ENCODE measurements around the gene CD74. TPM values are rescaled to one million over a fixed set of nuclear protein-coding genes. Genes with fewer than 3 reads are reported as not detected.

Gene CD74
- total RNA-seq (1,000 to 10,000 TPM; 3,224 to 5,563 (median 4,811) TPM), polyA plus RNA-seq (1,000 to 10,000 TPM; 3,319 to 4,860 (median 4,644) TPM)
- long read RNA-seq, donor 1, transcript CD74-202 (8 exons, 1,449 nt), result major isoform, 719 of 1,056 reads
- long read RNA-seq, donor 1, transcript CD74-207 (3 exons, 556 nt), result minor isoform, 7 of 1,056 reads
- long read RNA-seq, donor 1, transcript CD74-204 (6 exons, 816 nt), result minor isoform, 13 of 1,056 reads
- long read RNA-seq, donor 1, transcript CD74-201 (9 exons, 981 nt), result minor isoform, 63 of 1,056 reads
- long read RNA-seq, donor 1, partial matches to known transcripts, result 163 of 1,056 reads
- long read RNA-seq, donor 1, other reads (novel, unspliced or antisense), result 84 of 1,056 reads
- long read RNA-seq, donor 2, transcript CD74-207 (3 exons, 556 nt), result minor isoform, 8 of 1,748 reads
- long read RNA-seq, donor 2, transcript CD74-204 (6 exons, 816 nt), result minor isoform, 14 of 1,748 reads
- long read RNA-seq, donor 2, transcript CD74-201 (9 exons, 981 nt), result minor isoform, 134 of 1,748 reads
- long read RNA-seq, donor 2, transcript CD74-202 (8 exons, 1,449 nt), result major isoform, 1,139 of 1,748 reads
- long read RNA-seq, donor 2, partial matches to known transcripts, result 314 of 1,748 reads
- long read RNA-seq, donor 2, other reads (novel, unspliced or antisense), result 132 of 1,748 reads

GRCh38 chr5:150412319-150413175, at the start of gene CD74:
TSS of gene CD74 (minus strand) at chr5:150412910. CDS start at chr5:150412749, 161 bp downstream.
- Histone ChIP-seq H3K9me3 (no peaks in the 10 kb centered on the region), H3K27me3 (replicated peaks in 1 of 7) (no peaks in the 10 kb centered on the region), H3K27ac (peak within 1 kb of the TSS; percentile 93 to 99 (median 98)), H3K4me1 (peaks cover 18 to 97% (median 72%) of the 10 kb centered on the region in 6 donors), H3K4me3 (peak within 1 kb of the TSS; percentile 60 to 87 (median 78)), H3K36me3 (peaks cover 0 to 28% (median 15%) of the 10 kb centered on the region in 6 donors)
- peak; percentile 97 for DNase-seq
- WGBS, 5 donors, result 0 to 2% (median 0%) methylated on average over 12 to 20 of the region's 20 CpGs
- intact Hi-C loops (cut with DNase I; ENCODE audit: low total_unique reads), result no loop called here
- TF ChIP-seq POLR2A (IDR thresholded peaks at IDR 0.05) (peak; percentile 93 to 99 (median 96)), POLR2AphosphoS5 (IDR thresholded peaks at IDR 0.05) (peak; percentile 96 to 100 (median 99))
- TF ChIP-seq, protein P1, sequence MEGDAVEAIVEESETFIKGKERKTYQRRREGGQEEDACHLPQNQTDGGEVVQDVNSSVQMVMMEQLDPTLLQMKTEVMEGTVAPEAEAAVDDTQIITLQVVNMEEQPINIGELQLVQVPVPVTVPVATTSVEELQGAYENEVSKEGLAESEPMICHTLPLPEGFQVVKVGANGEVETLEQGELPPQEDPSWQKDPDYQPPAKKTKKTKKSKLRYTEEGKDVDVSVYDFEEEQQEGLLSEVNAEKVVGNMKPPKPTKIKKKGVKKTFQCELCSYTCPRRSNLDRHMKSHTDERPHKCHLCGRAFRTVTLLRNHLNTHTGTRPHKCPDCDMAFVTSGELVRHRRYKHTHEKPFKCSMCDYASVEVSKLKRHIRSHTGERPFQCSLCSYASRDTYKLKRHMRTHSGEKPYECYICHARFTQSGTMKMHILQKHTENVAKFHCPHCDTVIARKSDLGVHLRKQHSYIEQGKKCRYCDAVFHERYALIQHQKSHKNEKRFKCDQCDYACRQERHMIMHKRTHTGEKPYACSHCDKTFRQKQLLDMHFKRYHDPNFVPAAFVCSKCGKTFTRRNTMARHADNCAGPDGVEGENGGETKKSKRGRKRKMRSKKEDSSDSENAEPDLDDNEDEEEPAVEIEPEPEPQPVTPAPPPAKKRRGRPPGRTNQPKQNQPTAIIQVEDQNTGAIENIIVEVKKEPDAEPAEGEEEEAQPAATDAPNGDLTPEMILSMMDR (IDR thresholded peaks at IDR 0.05 in 8 of 11, conservative IDR thresholded peaks at IDR 0.05 in 3 of 11), result no peak

DNA sequence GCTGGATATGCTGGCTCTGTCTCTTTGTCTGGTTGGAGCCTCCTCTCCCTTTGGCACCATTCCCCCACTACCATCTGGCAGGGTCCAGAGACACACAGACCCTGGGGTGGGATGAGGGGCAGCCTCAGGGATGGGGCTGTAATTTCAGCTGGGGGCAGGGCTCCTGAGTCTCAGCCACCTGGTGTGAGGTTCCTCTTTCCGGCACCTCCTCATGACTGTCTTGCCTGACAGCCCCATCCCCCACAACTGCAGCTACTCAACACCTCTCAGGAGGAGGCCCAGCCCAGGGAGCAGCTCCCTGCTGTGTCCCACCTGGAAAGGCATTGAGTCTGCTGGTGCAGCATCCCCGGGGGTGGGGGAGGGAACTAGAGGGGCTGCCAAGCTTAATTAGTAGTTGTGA, 48.5 kb upstream of the CD74 start:
- Histone ChIP-seq H3K4me3 (peak overlapping the region in 1 of 8 donors; percentile 3), H3K4me1 (peaks cover 7 to 99% (median 71%) of the 10 kb centered on the region in 6 donors), H3K36me3 (no peaks in the 10 kb centered on the region), H3K9me3 (no peaks in the 10 kb centered on the region), H3K27me3 (replicated peaks in 1 of 7) (no peaks in the 10 kb centered on the region), H3K27ac (peak overlapping the region in 7 of 8 donors; percentile 34 to 82 (median 73))
- peak; percentile 90 for DNase-seq
- WGBS, 5 donors, result 17 to 45% (median 35%) methylated on average over 2 of the region's 2 CpGs
- intact Hi-C loops (cut with DNase I; ENCODE audit: low total_unique reads), result loop anchor here (10.0 kb wide), 1 partner anchor 54 kb away; no protein-coding TSS in a partner anchor
- TF ChIP-seq POLR2A (IDR thresholded peaks at IDR 0.05), result no peak
- no peak for TF ChIP-seq POLR2AphosphoS5 (IDR thresholded peaks at IDR 0.05)
- TF ChIP-seq, protein P1 (IDR thresholded peaks at IDR 0.05 in 8 of 11, conservative IDR thresholded peaks at IDR 0.05 in 3 of 11), result no peak

DNA sequence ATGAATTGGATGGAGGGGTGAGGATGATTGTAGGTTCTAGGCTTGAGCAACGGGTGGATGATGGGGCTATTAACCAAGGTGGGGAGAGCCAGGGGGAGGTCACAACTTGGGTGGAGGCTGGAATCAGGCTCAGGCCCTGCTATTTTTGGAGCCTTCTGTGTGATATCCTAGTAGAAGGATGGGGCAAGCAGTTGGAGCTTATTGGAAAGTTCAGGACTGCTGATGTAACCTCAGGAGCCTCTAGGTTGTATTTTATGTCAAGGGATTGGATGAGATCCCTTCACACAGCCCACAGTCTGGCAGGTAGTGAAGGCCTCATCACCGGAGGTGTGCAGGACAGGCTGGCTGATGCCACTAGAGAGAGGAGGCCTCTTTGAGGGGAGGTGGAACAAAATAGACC, 48.1 kb upstream of the CD74 start:
- intact Hi-C loops (cut with DNase I; ENCODE audit: low total_unique reads), result loop anchor here (10.0 kb wide), 1 partner anchor 54 kb away; no protein-coding TSS in a partner anchor
- TF ChIP-seq POLR2A (IDR thresholded peaks at IDR 0.05) (no peak), POLR2AphosphoS5 (IDR thresholded peaks at IDR 0.05) (no peak)
- TF ChIP-seq, protein P1 (IDR thresholded peaks at IDR 0.05 in 8 of 11, conservative IDR thresholded peaks at IDR 0.05 in 3 of 11), result no peak
- Histone ChIP-seq H3K4me3 (peak overlapping the region in 1 of 8 donors; percentile 3), H3K27ac (peak overlapping the region in 7 of 8 donors; percentile 34 to 82 (median 73)), H3K4me1 (peaks cover 7 to 95% (median 67%) of the 10 kb centered on the region in 6 donors), H3K36me3 (no peaks in the 10 kb centered on the region), H3K9me3 (no peaks in the 10 kb centered on the region), H3K27me3 (replicated peaks in 1 of 7) (no peaks in the 10 kb centered on the region)
- no peak for DNase-seq
- 41 to 80% (median 64%) methylated on average over 2 of the region's 2 CpGs for WGBS, 5 donors
